CD4-positive, alpha-beta T cell (primary cell): ENCODE results near the gene GRM5. TPM values are rescaled to one million over a fixed set of nuclear protein-coding genes. Genes with fewer than 3 reads are reported as not detected.
"Not testable (repeated sequence)": the region's sequence is repeated elsewhere in the genome, so short reads cannot be mapped to it uniquely, and the experiment has no call there.

Experiments
- ATAC-seq: fragments of 200-7000 bp; cut with Tn5 transposase; one replicate; pipeline ENCODE4 v1.10.0; 2022; ENCODE audit warnings: mild to moderate bottlenecking; ENCODE audit not compliant: poor library complexity
- CTCF ChIA-PET: fragments of 350-600 bp; sonication (Branson Sonifier 250); formaldehyde crosslinking; loops from one replicate; lab custom pipeline; 2021; ENCODE audit warnings: antibody characterized with exemption, inconsistent platforms; lab: Charles Lee
- POLR2A ChIA-PET: fragments of 350-600 bp; sonication (Branson Sonifier 250); formaldehyde crosslinking; loops from one replicate; lab custom pipeline; 2021; ENCODE audit warnings: antibody characterized with exemption, inconsistent platforms; lab: Charles Lee
- DNase-seq, 14 experiments: peaks; one replicate each; pipeline ENCODE4 v3.0.0-alpha.2; 2013 to 2020; ENCODE audit warnings: mixed read lengths in 2 of 14
- H3K27ac ChIP-seq, 2 donors: one replicate each; pipeline versions ENCODE4 v1.5.1 to v1.7.0; 2013; ENCODE audit warnings: low read length in 2 of 2, low read depth in 1 of 2, mild to moderate bottlenecking in 1 of 2
- H3K27me3 ChIP-seq, 2 experiments: 1 replicate in 1 of 2; 2 replicates in 1 of 2; pipeline versions ENCODE4 v1.6.1 to v1.7.0; 2013; ENCODE audit warnings: low read length in 2 of 2, control low read depth in 1 of 2, mild to moderate bottlenecking in 1 of 2, moderate library complexity in 1 of 2; ENCODE audit not compliant: insufficient read depth in 2 of 2, control insufficient read depth in 1 of 2
- H3K36me3 ChIP-seq: one replicate; pipeline ENCODE4 v1.6.1; 2013; ENCODE audit warnings: low read length, control low read depth; ENCODE audit not compliant: insufficient read depth
- H3K4me1 ChIP-seq: one replicate; pipeline ENCODE4 v1.6.1; 2013; ENCODE audit warnings: low read length, control low read depth; ENCODE audit not compliant: insufficient read depth
- H3K4me3 ChIP-seq: one replicate; pipeline ENCODE4 v1.5.1; 2013; ENCODE audit warnings: mild to moderate bottlenecking, low read length, moderate library complexity
- H3K9me3 ChIP-seq, 2 experiments: 1 replicate in 1 of 2; 2 replicates in 1 of 2; pipeline versions ENCODE4 v1.6.1 to v1.7.0; 2013; ENCODE audit warnings: low read length in 2 of 2, mild to moderate bottlenecking in 2 of 2, control low read depth in 1 of 2, moderate library complexity in 1 of 2; ENCODE audit not compliant: control insufficient read depth in 1 of 2, insufficient read depth in 1 of 2
- H3K27ac Mint-ChIP-seq: one replicate; pipeline ENCODE4 v1.8.0; 2020; ENCODE audit warnings: mixed read lengths
- H3K27me3 Mint-ChIP-seq: one replicate; pipeline ENCODE4 v1.8.0; 2021; ENCODE audit warnings: mixed read lengths
- H3K36me3 Mint-ChIP-seq: one replicate; pipeline ENCODE4 v1.8.0; 2021; ENCODE audit warnings: low read depth, mixed read lengths
- H3K4me1 Mint-ChIP-seq: one replicate; pipeline ENCODE4 v1.8.0; 2021; ENCODE audit warnings: low read depth, mixed read lengths
- H3K4me3 Mint-ChIP-seq: one replicate; pipeline ENCODE4 v1.8.0; 2020; ENCODE audit warnings: mild to moderate bottlenecking, mixed read lengths
- H3K9me3 Mint-ChIP-seq: one replicate; pipeline ENCODE4 v1.8.0; 2020; ENCODE audit warnings: mixed read lengths
- CTCF ChIP-seq: fragments of 200-600 bp; IDR thresholded peaks from one replicate; pipeline ENCODE4 v1.8.0; 2022; ENCODE audit warnings: antibody characterized with exemption, mild to moderate bottlenecking
- intact Hi-C, 2 experiments: fragments of 100-400 bp; cut with DNase I in 1 of 2; cut with micrococcal nuclease in 1 of 2; formaldehyde crosslinking; loops; one replicate each; pipeline versions ENCODE4 v1.15.1 to v1.9.0; 2023 to 2025; cut with DNase I, micrococcal nuclease
- total RNA-seq, 174 experiments: library from RNA in 2 of 174; stranded (reverse) in 2 of 174; gene quantifications; one replicate each; pipeline ENCODE4 v1.2.3 and lab custom pipeline; 2021 to 2026

GRM5 gene
- total RNA-seq, 2 experiments from 2014 or later = not detected

DNA sequence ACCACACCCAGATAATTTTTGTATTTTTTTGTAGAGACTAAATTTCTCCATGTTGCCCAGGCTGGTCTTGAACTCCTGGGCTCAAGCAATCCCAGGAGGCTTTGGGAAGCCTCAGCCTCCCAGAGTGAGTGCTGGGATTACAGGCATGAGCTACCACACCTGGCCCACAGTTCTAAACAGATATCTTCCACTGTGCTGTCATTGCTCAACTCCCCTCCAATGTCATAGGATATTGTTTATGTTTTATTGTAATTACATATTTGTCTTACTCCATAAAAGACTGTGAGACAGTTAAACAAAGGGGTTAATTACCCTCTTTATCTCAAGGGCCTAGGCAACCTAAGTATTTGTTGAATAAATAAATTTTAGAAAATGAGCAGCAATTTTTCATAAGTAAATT lies 204.2 kb downstream of the GRM5 start:
- POLR2A ChIA-PET = no interaction called here
- no peaks in the 10 kb centered on the region for H3K4me1 Mint-ChIP-seq
- intact Hi-C loops = no loop called here

GRCh38 chr11:88860431-88860830 lies 205.4 kb downstream of the GRM5 start:
- H3K36me3 Mint-ChIP-seq, H3K27me3 ChIP-seq, DNase-seq, H3K4me1 ChIP-seq, H3K4me3 ChIP-seq, H3K9me3 Mint-ChIP-seq, H3K27me3 Mint-ChIP-seq, intact Hi-C loops, ATAC-seq, H3K9me3 ChIP-seq, H3K4me1 Mint-ChIP-seq, H3K36me3 ChIP-seq, H3K4me3 Mint-ChIP-seq, POLR2A ChIA-PET, H3K27ac ChIP-seq, H3K27ac Mint-ChIP-seq: not testable (repeated sequence)
- CTCF ChIA-PET = interaction anchor here (1.4 kb wide), 1 partner anchor 8 kb away, joined by 3 read pairs; no protein-coding TSS in a partner anchor

More for the DNA sequence above, 204.2 kb downstream of the GRM5 start:
- CTCF ChIA-PET = no interaction called here
- no peak for TF ChIP-seq CTCF
- no peaks in the 10 kb centered on the region for H3K36me3 Mint-ChIP-seq
- H3K4me3 Mint-ChIP-seq = no peak overlapping the region
- peaks cover 6% of the 10 kb centered on the region for H3K9me3 Mint-ChIP-seq
- Histone ChIP-seq H3K27me3 (no peaks in the 10 kb centered on the region), H3K4me1 (no peaks in the 10 kb centered on the region), H3K9me3 (no peaks in the 10 kb centered on the region), H3K27ac (no peak overlapping the region), H3K4me3 (no peak overlapping the region), H3K36me3 (no peaks in the 10 kb centered on the region)
- ATAC-seq (no peak), DNase-seq (no peak)
- no peaks in the 10 kb centered on the region for H3K27me3 Mint-ChIP-seq
- H3K27ac Mint-ChIP-seq = no peak overlapping the region

- H3K4me1 ChIP-seq, ATAC-seq, POLR2A ChIA-PET: not testable (repeated sequence)
Observed at GRCh38 chr11:88853963-88854362, 211.8 kb downstream of the GRM5 start.

DNA sequence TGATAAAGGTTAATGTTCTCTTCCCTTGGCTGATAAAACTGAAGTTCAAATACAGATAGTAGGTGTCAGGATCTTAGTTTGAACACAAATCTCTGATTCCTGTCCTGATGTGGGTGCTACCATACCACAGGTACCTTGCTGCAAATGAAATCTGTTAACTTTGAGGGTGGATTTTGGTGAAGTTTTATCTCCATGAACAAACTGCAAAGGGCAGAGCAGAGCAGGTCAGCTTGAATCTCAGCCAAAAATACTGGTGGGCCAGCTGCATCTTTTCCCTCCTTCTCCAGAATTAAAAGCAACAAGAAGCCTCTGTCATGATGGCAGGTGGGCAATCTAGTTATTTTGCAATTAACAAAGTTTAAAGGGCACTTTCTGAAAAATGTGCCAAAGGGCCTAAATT lies 214.2 kb downstream of the GRM5 start:
- H3K4me3 Mint-ChIP-seq, H3K27me3 Mint-ChIP-seq, H3K9me3 Mint-ChIP-seq, H3K27ac ChIP-seq, H3K27me3 ChIP-seq, H3K4me3 ChIP-seq, CTCF ChIA-PET, H3K4me1 Mint-ChIP-seq, H3K36me3 Mint-ChIP-seq, DNase-seq, H3K27ac Mint-ChIP-seq, POLR2A ChIA-PET, H3K9me3 ChIP-seq, ATAC-seq, H3K4me1 ChIP-seq, intact Hi-C loops, H3K36me3 ChIP-seq: not testable (repeated sequence)

More at GRCh38 chr11:88853963-88854362, 211.8 kb downstream of the GRM5 start:
- H3K27me3 Mint-ChIP-seq, intact Hi-C loops, H3K27me3 ChIP-seq, H3K36me3 ChIP-seq, H3K27ac Mint-ChIP-seq, H3K9me3 Mint-ChIP-seq, CTCF ChIA-PET, H3K4me3 Mint-ChIP-seq, DNase-seq, H3K27ac ChIP-seq, H3K4me3 ChIP-seq, H3K4me1 Mint-ChIP-seq, H3K36me3 Mint-ChIP-seq, H3K9me3 ChIP-seq: not testable (repeated sequence)

DNA sequence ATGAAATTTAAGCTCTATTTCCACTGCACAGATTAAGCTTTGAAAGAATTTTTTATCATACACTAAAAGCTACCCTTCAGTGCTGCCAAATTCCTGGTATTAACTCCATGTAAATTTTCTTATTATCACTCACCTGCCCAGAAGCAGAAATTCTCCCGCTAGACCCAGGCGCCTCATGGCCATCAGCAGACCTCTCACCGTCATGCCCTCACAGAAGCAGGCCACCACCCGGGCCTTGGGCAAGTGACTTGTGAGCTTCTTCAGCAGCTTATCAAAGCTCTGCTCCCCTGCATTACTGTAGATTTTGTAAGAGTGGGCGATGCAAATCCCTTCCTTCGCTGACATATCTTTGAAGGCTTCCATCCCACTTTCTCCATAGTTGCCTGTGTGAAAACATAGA lies 216.0 kb downstream of the GRM5 start:
- H3K4me3 Mint-ChIP-seq, H3K36me3 ChIP-seq, H3K27me3 Mint-ChIP-seq, POLR2A ChIA-PET, ATAC-seq, H3K4me3 ChIP-seq, H3K27ac Mint-ChIP-seq, H3K36me3 Mint-ChIP-seq, H3K27ac ChIP-seq, H3K9me3 Mint-ChIP-seq, H3K9me3 ChIP-seq, DNase-seq, H3K4me1 ChIP-seq, H3K27me3 ChIP-seq, CTCF ChIA-PET: not testable (repeated sequence)
- intact Hi-C loops = loop anchor here in 1 of 2 experiments (10.0 kb wide), 1 partner anchor 515 kb away; the partner anchor contains the start of gene CTSC
- H3K4me1 Mint-ChIP-seq = peaks cover 15% of the 10 kb centered on the region
